ENCODE results near the gene AJAP1. TPM values are rescaled to one million over a fixed set of nuclear protein-coding genes. Genes with fewer than 3 reads are reported as not detected.

The AJAP1 gene
- total RNA-seq, 3 donors from 2014 or later: 0.03 to 0.18 TPM; not detected in 1

- ATAC-seq: no peak
- Mint-ChIP-seq H3K9me3 (peaks cover 3% of the 10 kb centered on the region), H3K4me3 (no peak overlapping the region), H3K27me3 (ENCODE audit: low read depth) (peaks cover 41% of the 10 kb centered on the region), H3K36me3 (ENCODE audit: insufficient read depth) (no peaks in the 10 kb centered on the region), H3K4me1 (ENCODE audit: low read depth) (no peaks in the 10 kb centered on the region)
- no peak for DNase-seq
Observed at GRCh38 chr1:4802024-4802423, 147.6 kb downstream of the AJAP1 start.

- no peaks in the 10 kb centered on the region for H3K4me1 Mint-ChIP-seq (ENCODE audit: low read depth)
- H3K27me3 Mint-ChIP-seq (ENCODE audit: low read depth): peaks cover 45% of the 10 kb centered on the region
- no peak overlapping the region for H3K4me3 Mint-ChIP-seq
- H3K9me3 Mint-ChIP-seq: peaks cover 3% of the 10 kb centered on the region
- H3K36me3 Mint-ChIP-seq (ENCODE audit: insufficient read depth): no peaks in the 10 kb centered on the region
- no peak for ATAC-seq
- DNase-seq: no peak
Observed at GRCh38 chr1:4803335-4803734, 148.9 kb downstream of the AJAP1 start.

- Mint-ChIP-seq H3K36me3 (ENCODE audit: insufficient read depth) (no peaks in the 10 kb centered on the region), H3K4me3 (no peak overlapping the region), H3K9me3 (peaks cover 5% of the 10 kb centered on the region), H3K27me3 (ENCODE audit: low read depth) (peaks cover 34% of the 10 kb centered on the region), H3K4me1 (ENCODE audit: low read depth) (no peaks in the 10 kb centered on the region)
- ATAC-seq (no peak), DNase-seq (no peak)
Observed at GRCh38 chr1:4805987-4806386, 151.6 kb downstream of the AJAP1 start.

GRCh38 chr1:4820543-4820942, 166.1 kb downstream of the AJAP1 start:
- Mint-ChIP-seq H3K4me1 (ENCODE audit: low read depth) (no peaks in the 10 kb centered on the region), H3K36me3 (ENCODE audit: insufficient read depth) (no peaks in the 10 kb centered on the region), H3K9me3 (peaks cover 4% of the 10 kb centered on the region), H3K27me3 (ENCODE audit: low read depth) (peaks cover 3% of the 10 kb centered on the region), H3K4me3 (no peak overlapping the region)
- DNase-seq: no peak
- no peak for ATAC-seq

- ATAC-seq: no peak
- Mint-ChIP-seq H3K9me3 (no peaks in the 10 kb centered on the region), H3K4me3 (no peak overlapping the region), H3K27me3 (ENCODE audit: low read depth) (peaks cover 10% of the 10 kb centered on the region), H3K36me3 (ENCODE audit: insufficient read depth) (no peaks in the 10 kb centered on the region), H3K4me1 (ENCODE audit: low read depth) (no peaks in the 10 kb centered on the region)
- no peak for DNase-seq
Observed at GRCh38 chr1:4825800-4826450, 171.5 kb downstream of the AJAP1 start.

GRCh38 chr1:4830707-4831106, 176.3 kb downstream of the AJAP1 start:
- Mint-ChIP-seq H3K4me3 (no peak overlapping the region), H3K9me3 (peaks cover 9% of the 10 kb centered on the region), H3K4me1 (ENCODE audit: low read depth) (no peaks in the 10 kb centered on the region), H3K36me3 (ENCODE audit: insufficient read depth) (no peaks in the 10 kb centered on the region), H3K27me3 (ENCODE audit: low read depth) (peaks cover 9% of the 10 kb centered on the region)
- no peak for DNase-seq
- ATAC-seq: no peak

GRCh38 chr1:4836574-4836973, 182.2 kb downstream of the AJAP1 start:
- no peaks in the 10 kb centered on the region for H3K4me1 Mint-ChIP-seq (ENCODE audit: low read depth)
- peaks cover 8% of the 10 kb centered on the region for H3K27me3 Mint-ChIP-seq (ENCODE audit: low read depth)
- ATAC-seq: no peak
- no peak overlapping the region for H3K4me3 Mint-ChIP-seq
- H3K9me3 Mint-ChIP-seq: peaks cover 13% of the 10 kb centered on the region
- no peaks in the 10 kb centered on the region for H3K36me3 Mint-ChIP-seq (ENCODE audit: insufficient read depth)
- DNase-seq: no peak

GRCh38 chr1:4837031-4837600, 182.7 kb downstream of the AJAP1 start:
- H3K4me3 Mint-ChIP-seq: no peak overlapping the region
- ATAC-seq (no peak), DNase-seq (no peak)
- no peaks in the 10 kb centered on the region for H3K4me1 Mint-ChIP-seq (ENCODE audit: low read depth)
- H3K27me3 Mint-ChIP-seq (ENCODE audit: low read depth): peaks cover 8% of the 10 kb centered on the region
- peaks cover 13% of the 10 kb centered on the region for H3K9me3 Mint-ChIP-seq
- H3K36me3 Mint-ChIP-seq (ENCODE audit: insufficient read depth): no peaks in the 10 kb centered on the region

GRCh38 chr1:4837752-4838151, 183.3 kb downstream of the AJAP1 start:
- H3K4me3 Mint-ChIP-seq: no peak overlapping the region
- ATAC-seq: no peak
- peaks cover 13% of the 10 kb centered on the region for H3K9me3 Mint-ChIP-seq
- H3K27me3 Mint-ChIP-seq (ENCODE audit: low read depth): peaks cover 8% of the 10 kb centered on the region
- H3K36me3 Mint-ChIP-seq (ENCODE audit: insufficient read depth): no peaks in the 10 kb centered on the region
- no peak for DNase-seq
- H3K4me1 Mint-ChIP-seq (ENCODE audit: low read depth): no peaks in the 10 kb centered on the region

GRCh38 chr1:4838231-4838630, 183.8 kb downstream of the AJAP1 start:
- no peaks in the 10 kb centered on the region for H3K36me3 Mint-ChIP-seq (ENCODE audit: insufficient read depth)
- peaks cover 8% of the 10 kb centered on the region for H3K27me3 Mint-ChIP-seq (ENCODE audit: low read depth)
- no peak overlapping the region for H3K4me3 Mint-ChIP-seq
- DNase-seq (no peak), ATAC-seq (no peak)
- no peaks in the 10 kb centered on the region for H3K4me1 Mint-ChIP-seq (ENCODE audit: low read depth)
- H3K9me3 Mint-ChIP-seq: peaks cover 12% of the 10 kb centered on the region
